Testis (tissue), 2 donors: ENCODE measurements around the gene COX6A2.

Source experiments
- CTCF ChIP-seq, 3 experiments: fragments of 450-650 bp in 2 of 3; fragments of 200-600 bp in 1 of 3; sonication (generic) in 1 of 3; IDR thresholded peaks; one replicate each; pipeline ENCODE4 v1.5.1; 2016 to 2019; ENCODE audit warnings: antibody characterized with exemption in 3 of 3, mild to moderate bottlenecking in 2 of 3, moderate library complexity in 1 of 3
- POLR2A ChIP-seq: fragments of 450-650 bp; IDR thresholded peaks from one replicate; pipeline ENCODE4 v1.6.1; 2017; ENCODE audit warnings: antibody characterized with exemption, mild to moderate bottlenecking, moderate library complexity

GRCh38 chr16:31409433-31409832 lies 18.7 kb downstream of the COX6A2 start:
- TF ChIP-seq CTCF (IDR thresholded peaks at IDR 0.05) (no peak), POLR2A (no peak)
